AG04449 (cell line): ENCODE results near the gene MARCHF3.

Experiments used
- CTCF ChIA-PET: fragments of 350-600 bp; formaldehyde crosslinking; extraction: SDS; loops from one replicate; lab custom pipeline; 2021; ENCODE audit warnings: antibody characterized with exemption; lab: Yijun Ruan, JAX
- POLR2A ChIA-PET: fragments of 400-600, 350-600 bp; formaldehyde crosslinking; extraction: SDS; loops from one replicate; lab custom pipeline; 2020; ENCODE audit warnings: antibody characterized with exemption, inconsistent platforms; lab: Yijun Ruan, JAX
- DNase-seq: peaks from one replicate; pipeline ENCODE4 v3.0.0-alpha.2; 2010; ENCODE audit warnings: low read depth, low spot score
- H3K4me3 ChIP-seq: 2 replicates; pipeline ENCODE4 v1.5.1; 2011; ENCODE audit warnings: low read depth, mild to moderate bottlenecking, control low read depth, low read length
- TF ChIP-seq, protein P1 (sequence below): IDR thresholded peaks from one replicate; pipeline ENCODE4 v1.5.1; 2011; ENCODE audit warnings: mild to moderate bottlenecking, moderate library complexity, low read length, control low read depth, inconsistent platforms; ENCODE audit not compliant: insufficient read depth; ENCODE audit errors: missing control alignments

Gene MARCHF3

GRCh38 chr5:127053049-127053448 is 22.7 kb upstream of the MARCHF3 start:
- no peak for DNase-seq
- ChIA-PET CTCF (no interaction called here), POLR2A (no interaction called here)
- no peak overlapping the region for H3K4me3 ChIP-seq
- TF ChIP-seq, protein P1, sequence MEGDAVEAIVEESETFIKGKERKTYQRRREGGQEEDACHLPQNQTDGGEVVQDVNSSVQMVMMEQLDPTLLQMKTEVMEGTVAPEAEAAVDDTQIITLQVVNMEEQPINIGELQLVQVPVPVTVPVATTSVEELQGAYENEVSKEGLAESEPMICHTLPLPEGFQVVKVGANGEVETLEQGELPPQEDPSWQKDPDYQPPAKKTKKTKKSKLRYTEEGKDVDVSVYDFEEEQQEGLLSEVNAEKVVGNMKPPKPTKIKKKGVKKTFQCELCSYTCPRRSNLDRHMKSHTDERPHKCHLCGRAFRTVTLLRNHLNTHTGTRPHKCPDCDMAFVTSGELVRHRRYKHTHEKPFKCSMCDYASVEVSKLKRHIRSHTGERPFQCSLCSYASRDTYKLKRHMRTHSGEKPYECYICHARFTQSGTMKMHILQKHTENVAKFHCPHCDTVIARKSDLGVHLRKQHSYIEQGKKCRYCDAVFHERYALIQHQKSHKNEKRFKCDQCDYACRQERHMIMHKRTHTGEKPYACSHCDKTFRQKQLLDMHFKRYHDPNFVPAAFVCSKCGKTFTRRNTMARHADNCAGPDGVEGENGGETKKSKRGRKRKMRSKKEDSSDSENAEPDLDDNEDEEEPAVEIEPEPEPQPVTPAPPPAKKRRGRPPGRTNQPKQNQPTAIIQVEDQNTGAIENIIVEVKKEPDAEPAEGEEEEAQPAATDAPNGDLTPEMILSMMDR: no peak

DNA sequence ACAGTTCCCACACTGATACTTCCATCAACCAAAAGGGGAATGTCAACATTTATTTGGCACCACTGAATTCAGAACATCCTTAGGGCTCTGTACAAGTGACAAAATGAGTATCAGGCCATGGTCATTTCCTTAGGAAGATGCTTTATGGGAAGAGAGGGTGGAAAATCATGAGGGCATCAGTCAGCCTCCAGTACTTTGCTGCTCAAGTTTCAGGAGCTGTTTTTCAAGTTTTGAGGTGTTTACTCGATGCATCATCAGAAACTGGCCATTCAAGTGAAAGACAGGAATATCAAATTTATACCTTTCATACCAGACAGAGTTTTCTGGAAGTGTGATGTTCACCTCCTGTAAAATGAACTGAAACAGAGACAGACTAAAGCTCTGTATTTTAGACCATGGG is 21.2 kb upstream of the MARCHF3 start:
- DNase-seq: no peak
- POLR2A ChIA-PET: no interaction called here
- no peak overlapping the region for H3K4me3 ChIP-seq
- TF ChIP-seq, protein P1: no peak
- CTCF ChIA-PET: no interaction called here

GRCh38 chr5:127046343-127047072 is 16.1 kb upstream of the MARCHF3 start:
- TF ChIP-seq, protein P1: no peak
- ChIA-PET CTCF (interaction anchor here (0.9 to 1.6 kb wide), 4 partner anchors 12 to 446 kb away, joined by 3 to 4 read pairs (median 4); no protein-coding TSS in a partner anchor), POLR2A (no interaction called here)
- DNase-seq: no peak
- H3K4me3 ChIP-seq: no peak overlapping the region

DNA sequence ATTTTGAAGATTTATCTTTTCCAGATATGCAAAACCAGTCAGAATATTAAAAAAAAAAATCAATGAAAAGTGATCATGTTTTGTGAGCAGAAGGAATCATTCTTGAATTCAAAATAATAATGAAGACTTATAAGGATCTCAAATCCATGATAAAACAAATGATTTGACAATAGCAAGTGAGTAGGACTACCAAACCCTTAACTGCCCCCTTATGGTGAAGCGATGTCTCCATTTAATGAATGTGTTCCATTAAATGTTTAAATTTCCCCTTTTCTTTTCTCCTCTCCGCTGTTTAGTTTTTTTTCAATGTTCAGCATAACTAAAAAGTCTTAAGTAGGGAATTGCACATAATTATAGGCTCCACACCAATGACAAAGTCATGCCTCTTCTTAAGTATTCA is 12.2 kb upstream of the MARCHF3 start:
- no peak overlapping the region for H3K4me3 ChIP-seq
- ChIA-PET CTCF (no interaction called here), POLR2A (no interaction called here)
- TF ChIP-seq, protein P1: no peak
- no peak for DNase-seq

DNA sequence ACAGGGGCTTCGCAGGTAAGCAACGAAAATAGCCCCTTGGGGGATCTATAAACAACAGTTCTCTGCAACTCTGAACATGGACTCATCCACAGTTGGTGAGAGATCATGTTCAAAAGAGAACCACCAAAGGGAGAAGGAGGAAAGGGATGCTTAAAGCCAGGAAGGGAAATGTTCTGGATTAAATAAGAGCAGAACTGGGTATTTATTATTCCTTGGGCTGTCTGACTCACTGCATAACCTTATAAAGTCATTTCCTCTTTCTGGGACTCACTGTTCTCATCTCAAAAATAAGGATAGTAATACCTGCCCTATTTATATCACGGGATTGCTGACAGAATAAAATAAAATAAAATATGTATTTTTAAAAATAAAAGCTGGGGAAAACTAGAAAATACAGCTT is 11.2 kb upstream of the MARCHF3 start:
- TF ChIP-seq, protein P1: no peak
- CTCF ChIA-PET: interaction anchor here (1.5 kb wide), 1 partner anchor 11 kb away, joined by 4 read pairs; the partner anchor contains the start of gene MARCHF3
- DNase-seq: no peak
- no peak overlapping the region for H3K4me3 ChIP-seq
- POLR2A ChIA-PET: no interaction called here

DNA sequence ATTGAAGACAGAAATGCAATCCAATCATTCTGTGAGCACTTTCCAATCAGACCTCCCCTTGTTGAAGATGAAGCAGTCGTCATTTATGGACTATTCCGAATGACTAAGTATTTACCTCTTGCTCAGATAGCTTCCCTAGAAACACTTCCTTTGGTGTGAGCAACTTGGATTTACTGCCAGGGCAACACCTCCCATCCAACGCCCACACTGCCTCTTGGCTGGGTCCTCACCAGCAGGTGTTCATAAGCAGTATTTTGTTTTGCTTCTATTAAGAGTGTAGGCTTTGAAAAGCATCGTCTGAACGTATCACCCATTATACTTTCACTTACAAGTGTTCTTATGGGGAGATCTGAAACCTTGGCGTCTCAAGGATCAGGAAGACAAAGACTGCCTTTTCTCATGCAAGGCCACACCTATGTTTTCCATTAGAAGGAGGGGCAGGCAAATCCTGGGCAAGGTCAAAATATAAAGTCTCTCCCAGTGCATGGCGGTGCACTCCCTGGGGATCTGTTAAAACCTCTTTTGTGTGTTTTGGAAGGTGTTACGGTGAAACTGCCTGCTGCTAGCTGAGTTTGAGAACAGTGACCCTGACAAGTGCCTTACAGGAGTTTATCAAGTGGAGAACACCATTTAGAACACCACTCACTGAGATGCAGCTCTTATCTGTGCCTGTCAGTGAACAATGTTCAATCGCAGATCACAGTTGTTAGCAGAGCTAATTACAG is 10.6 kb upstream of the MARCHF3 start:
- TF ChIP-seq, protein P1: no peak
- ChIA-PET POLR2A (no interaction called here), CTCF (interaction anchor here (1.5 kb wide), 1 partner anchor 10 kb away, joined by 4 read pairs; the partner anchor contains the start of gene MARCHF3)
- DNase-seq: no peak
- H3K4me3 ChIP-seq: no peak overlapping the region
